ENCODE measurements around the gene ZNF343. TPM values are rescaled to one million over a fixed set of nuclear protein-coding genes. Genes with fewer than 3 reads are reported as not detected.
"Not testable (repeated sequence)": the region's sequence is repeated elsewhere in the genome, so short reads cannot be mapped to it uniquely, and the experiment has no call there.

ZNF343 gene
- 12.3 TPM for total RNA-seq

DNA sequence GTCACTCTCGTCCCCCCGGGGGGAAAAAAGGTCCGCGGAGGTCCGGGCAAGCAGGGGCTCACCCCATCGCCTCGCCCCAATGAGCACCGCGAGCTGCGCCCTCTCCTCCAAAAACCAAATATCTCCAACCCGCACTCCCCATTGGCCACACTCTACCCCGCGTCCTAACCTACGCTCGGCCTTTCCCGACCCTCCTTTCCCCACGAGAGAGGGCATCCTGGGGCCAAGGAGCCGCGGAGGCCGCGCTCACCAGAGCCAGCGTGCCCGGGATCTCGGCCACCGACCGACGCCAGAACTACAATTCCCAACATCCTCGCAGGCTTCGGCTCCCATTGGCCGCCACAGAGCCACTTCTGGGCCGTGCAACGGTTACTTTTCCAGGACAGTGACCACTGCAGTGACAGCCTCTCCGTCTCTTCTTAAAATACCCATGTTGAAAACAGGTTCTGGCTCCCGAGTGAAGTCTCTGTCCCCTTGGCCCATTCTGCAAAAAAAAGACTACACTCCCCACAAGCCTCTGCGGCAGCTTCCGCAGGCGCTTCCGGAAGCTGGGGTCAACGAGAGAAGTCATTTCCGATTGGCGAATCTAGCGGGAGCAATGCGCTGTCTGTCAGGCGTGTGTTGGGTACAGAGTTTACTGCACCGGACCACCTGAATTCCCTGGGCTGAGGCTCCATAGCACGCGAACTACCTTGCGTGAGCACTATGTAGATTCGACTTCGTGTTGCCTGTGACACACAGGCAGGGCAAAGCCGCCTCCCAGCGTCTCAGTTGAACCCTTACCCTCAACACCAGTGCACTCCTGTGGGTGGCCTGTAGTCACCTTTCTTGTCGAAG lies at the start of gene ZNF343:
Gene ZNF343 (minus strand): TSS at position 285 of the 837 bp plus-strand sequence. CDS start 15,020 bp downstream, outside the sequence.
- DNase-seq (ENCODE audit: low spot score), result peak; percentile 81

DNA sequence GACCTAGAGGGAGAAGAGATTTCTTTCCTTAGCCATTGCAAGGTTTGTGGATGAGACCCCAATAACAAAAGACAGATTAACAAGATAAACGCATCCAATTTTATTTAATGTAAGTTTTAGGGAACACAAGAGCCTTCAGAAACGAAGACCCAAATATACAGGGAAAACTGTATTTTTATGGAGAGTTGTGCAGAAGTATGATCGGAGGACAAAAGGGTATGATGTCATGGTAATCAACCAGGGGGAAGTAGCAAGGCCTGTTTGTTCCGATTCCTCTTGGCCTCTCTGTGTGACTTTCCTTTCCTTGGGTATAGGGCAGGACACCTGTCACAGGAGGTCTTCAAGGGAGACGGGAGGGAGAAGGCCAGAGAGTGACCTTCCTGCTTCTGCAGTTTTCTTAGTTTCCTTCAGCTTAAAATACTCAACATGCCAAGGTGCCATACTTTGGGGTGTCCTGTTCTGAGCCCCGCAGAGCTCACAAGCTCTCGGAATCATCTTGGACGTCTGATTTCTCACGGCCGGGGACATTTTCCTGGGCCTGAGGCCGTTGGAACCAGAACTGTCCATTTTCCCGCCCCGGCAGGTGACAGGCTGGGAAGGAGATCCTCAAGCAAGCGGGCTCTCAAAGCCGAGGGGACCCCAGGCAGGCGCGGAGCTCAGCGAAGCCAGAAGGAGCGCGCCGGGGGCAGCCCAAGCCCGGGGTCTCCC lies 49.3 kb upstream of the ZNF343 start:
- DNase-seq (ENCODE audit: low spot score), result no peak

- no peak for DNase-seq (ENCODE audit: low spot score)
Observed at GRCh38 chr20:2545594-2545993, 36.9 kb upstream of the ZNF343 start.

GRCh38 chr20:2544211-2544610 lies 35.5 kb upstream of the ZNF343 start:
- no peak for DNase-seq (ENCODE audit: low spot score)

DNA sequence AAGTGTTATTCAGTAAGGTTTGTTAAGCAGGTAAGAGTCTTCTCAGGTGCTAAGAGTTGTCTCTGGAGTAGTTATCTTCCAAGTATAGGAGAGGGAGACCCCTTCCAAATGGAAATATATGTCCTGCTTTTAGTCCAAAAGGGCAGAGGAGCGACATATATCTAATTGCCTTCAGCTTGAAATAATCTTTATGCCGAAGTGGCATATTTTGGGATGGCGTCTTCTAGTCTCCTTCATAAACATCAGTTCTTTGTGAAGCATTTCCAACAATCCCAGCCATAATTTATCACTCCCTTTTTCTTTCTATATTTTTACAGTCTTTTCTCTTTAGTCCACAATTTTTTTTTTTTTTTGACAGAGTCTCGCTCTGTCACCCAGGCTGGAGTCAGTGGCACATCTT lies 33.6 kb upstream of the ZNF343 start:
- no peak for DNase-seq (ENCODE audit: low spot score)

DNA sequence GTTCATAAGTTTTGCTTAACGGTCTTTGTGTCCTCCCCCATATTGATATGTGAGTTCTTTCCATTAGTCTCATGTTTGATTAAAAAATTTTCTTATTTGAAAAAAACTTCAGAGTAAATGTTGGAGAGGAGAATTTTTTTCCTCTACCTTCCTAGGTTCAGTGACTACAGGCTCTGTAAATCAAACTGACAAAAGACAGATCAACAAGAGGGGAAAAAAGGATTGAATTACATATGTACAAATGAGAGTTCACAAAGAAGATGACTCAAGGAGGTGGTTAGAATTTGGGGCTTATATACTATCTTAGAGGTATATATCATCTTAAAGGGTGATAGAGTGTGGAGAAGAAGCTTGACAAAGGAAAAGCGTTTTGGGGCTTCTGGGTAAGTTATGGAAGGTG lies 33.2 kb upstream of the ZNF343 start:
- DNase-seq (ENCODE audit: low spot score), result no peak

- DNase-seq (ENCODE audit: low spot score), result no peak
Observed at GRCh38 chr20:2538931-2539720, 30.4 kb upstream of the ZNF343 start.

DNA sequence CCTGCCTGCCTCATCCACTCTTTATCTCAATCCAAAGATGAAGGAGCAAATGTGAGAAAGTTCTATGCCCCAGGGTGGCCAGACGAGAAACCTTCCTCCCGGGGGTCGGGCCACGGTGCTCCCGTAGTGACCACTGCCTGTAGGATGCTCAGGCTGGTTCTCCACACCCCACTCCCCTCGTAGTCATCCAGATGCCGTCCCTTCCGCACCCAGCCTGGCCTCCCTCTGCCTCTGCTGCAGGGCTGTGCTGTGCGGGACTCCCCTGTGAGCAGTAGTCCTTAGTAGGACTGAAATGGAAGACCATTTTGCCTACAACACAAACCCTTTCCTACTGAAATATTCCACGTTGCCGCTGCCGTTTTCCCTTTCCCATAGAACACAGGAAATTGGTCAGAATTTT lies 29.6 kb upstream of the ZNF343 start:
- no peak for DNase-seq (ENCODE audit: low spot score)

DNA sequence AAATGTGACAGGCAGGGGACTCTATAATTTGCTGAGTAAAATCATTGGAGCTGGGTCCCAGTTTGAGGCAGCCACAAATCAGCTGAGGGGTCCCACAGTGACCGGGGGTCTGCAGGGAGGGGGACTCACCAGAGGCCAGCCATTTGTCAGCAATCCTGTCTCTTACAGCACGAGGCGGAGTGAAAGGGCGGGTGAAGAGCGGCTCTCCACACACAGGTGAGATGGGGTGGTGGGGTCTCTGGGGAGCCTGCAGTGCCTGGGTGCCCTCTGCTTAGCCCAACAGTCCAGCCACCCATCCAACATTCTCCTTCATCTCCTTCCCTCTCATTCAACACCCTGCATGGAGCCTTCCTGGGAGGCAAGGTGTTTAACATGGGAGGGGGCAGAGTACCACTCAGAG lies 28.4 kb upstream of the ZNF343 start:
- DNase-seq (ENCODE audit: low spot score), result no peak

- DNase-seq (ENCODE audit: low spot score), result no peak
Observed at GRCh38 chr20:2536560-2536986, 27.9 kb upstream of the ZNF343 start, which contains the start of gene TMC2. TMC2 (plus strand) TSS chr20:2536573; CDS start chr20:2536622, 49 bp downstream.

- DNase-seq (ENCODE audit: low spot score), result no peak
Observed at GRCh38 chr20:2535711-2536559, 27.2 kb upstream of the ZNF343 start.

- no peak for DNase-seq (ENCODE audit: low spot score)
Observed at GRCh38 chr20:2533118-2533517, 24.4 kb upstream of the ZNF343 start.

DNA sequence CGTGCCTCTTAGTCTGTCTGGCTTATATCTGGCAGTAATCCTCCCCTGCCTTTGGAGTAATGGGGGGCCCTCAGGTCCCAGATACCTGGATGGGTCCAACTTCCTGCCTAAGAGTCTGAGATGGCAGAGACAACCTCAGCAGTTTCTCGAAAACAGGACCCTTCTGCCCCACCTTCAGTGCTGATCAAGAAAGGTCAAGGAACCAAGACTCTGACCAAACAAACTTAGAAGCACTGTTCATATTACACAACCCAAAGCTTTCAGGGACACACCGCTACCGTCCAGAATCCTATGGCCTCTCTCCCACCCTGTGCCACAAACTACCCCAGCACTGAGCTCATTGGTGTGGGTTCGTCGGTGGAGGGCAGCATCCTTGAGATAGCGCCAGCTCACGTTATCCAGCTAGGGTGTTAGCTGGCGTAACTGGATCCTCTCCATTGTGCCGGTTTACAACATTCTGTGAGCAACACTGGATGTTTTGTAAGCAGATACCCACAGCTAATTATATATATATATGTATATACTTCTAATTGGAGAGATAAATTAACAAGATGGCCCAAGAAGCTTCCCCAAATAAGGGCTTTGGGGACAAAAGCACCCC lies 20.1 kb upstream of the ZNF343 start:
- no peak for DNase-seq (ENCODE audit: low spot score)

- no peak for DNase-seq (ENCODE audit: low spot score)
Observed at GRCh38 chr20:2527762-2528161, 19.0 kb upstream of the ZNF343 start.

- not testable (repeated sequence) for DNase-seq (ENCODE audit: low spot score)
Observed at GRCh38 chr20:2526218-2526583, 17.5 kb upstream of the ZNF343 start.

DNA sequence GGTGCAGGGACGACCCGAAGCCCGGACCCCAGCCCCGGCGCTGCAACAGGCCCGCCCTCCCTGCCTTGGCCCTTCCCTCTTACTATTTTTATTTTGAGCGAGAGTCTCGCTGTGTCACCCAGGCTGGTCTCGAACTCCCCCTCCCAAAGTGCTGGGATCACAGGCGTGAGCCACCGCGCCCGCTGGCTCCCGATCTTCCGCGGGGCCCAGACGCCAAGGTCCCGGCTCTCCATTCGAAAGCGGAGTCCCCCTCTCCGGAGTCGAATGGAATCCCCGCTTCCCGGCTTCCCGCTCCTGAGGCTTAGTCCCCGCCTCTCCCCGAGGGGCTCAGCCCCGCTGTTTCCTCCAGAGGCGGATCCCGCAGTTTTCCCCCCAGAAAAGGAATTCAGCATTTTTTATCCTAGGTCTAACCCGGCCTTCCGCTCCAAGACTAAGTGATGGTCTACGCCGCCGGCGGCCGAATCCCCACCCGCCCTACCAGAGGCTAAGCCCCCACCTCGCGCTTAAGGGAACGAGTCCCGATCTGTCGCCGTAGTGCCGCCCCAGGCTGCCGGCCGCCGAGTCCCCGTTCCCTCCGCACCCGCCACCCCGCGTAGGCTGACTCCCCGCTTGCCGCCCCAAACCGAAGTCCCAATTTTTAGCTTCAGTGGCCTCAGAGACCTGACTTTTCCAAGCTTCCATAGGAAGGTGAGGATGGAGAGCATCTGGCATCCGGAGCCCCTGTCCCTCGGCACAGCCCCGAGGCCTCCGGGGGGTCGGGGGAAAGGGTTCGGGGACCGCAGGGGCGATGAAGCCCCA lies 16.2 kb upstream of the ZNF343 start:
- no peak for DNase-seq (ENCODE audit: low spot score)

GRCh38 chr20:2523919-2524708 lies 15.4 kb upstream of the ZNF343 start:
- peak; percentile 88 for DNase-seq (ENCODE audit: low spot score)

DNA sequence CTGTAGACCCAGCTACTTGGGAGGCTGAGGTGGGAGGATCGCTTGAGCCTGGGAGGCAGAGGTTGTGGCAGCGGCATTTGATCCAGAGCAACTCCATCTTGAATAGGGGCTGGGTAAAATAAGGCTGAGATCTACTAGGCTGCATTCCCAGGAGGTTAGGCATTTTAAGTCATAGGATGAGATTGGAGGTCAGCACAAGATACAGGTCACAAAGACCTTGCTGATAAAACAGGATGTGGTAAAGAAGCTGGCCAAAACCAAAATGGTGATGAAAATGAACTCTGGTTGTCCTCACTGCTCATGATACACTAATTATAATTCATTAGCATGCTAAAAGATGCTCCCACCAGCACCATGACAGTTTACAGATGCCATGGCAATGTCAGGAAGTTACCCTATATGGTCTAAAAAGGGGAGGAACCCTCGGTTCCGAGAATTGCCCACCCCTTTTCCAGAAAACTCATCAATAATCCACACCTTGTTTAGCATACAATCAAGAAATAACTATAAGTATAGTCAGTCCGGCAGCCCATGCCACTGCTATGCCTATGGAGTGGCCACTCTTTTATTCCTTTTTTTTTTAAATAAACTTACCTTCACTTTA lies 14.2 kb upstream of the ZNF343 start:
- not testable (repeated sequence) for DNase-seq (ENCODE audit: low spot score)
